GM18507 (cell line): Measurements from ENCODE around the gene DSCAML1.

ENCODE experiments used
- DNase-seq: peaks from one replicate; pipeline ENCODE4 v3.0.0; 2011; ENCODE audit warnings: low read depth; ENCODE audit not compliant: insufficient read length; ENCODE audit errors: extremely low spot score
- FAIRE-seq: peaks from 2 replicates; lab custom pipeline; 2011; peaks lifted over from hg19 to GRCh38; lab: Jason Lieb, UNC

DSCAML1 gene

DNA sequence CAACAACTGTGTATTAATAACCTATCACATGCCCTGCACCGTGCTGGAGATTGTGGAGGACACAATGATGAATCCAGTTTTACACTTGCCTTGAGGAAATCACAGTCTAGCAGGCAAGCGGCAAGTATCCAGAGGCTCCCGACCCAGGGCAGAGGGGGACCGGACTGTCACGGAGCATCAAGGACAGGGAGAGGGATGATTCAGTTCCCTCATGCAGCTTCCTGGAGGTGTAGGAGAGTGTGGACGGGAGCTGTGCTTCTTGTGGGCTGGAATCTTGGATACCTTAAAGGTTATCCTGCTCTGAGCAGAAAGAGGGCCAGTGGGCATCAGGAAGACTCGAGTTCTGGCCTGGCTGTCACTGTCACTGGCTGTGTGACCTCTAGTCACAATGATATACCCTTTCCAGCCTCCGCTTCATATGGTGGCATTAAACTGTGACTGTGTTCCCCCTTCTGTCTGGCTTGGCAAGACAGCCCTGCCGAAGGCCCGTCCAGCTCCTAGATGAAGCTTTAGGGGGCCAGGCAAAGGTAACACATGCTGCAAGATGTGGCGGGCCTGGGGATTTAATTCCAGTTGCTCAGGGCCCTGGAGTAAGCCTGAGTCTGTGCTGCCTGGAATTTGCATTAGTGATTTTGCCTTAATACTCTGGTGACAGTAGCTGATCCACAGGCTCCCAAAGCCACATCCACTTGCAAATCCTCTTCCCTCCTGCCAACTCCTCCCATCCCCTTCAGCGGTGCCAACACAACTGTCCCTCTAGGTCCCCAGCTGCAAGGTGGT is 162.8 kb downstream of the DSCAML1 start:
- DNase-seq (no peak), FAIRE-seq (no peak)

DNA sequence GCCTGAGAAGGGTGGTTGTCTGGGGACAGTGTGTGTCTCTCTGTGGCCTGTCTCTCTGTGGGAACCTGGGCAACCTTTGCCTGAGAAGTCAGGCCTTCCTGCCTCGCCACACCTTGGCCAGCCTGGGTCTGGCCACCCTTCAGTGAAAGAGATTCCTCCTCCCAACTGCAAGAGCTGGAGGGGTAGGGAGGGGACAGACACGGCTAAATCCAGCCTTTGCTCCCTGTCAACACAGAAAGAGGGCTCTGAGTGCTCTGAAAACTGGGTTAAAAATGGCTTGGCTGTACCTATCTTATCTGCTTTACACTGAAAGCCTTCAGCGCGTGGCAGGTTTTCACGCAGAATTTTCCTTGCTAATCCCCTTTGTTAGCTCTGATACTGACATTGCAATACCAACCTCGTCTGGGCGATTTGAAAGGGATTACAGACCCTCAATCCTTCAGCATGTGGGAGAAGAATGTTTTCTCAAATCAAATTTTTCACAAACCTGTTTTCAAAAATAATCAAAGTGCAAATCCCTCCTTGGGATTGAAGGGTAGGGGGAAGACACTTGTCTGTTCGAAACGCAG is 163.7 kb downstream of the DSCAML1 start:
- FAIRE-seq (no peak), DNase-seq (no peak)

- FAIRE-seq (no peak), DNase-seq (no peak)
These were observed 164.7 kb downstream of the DSCAML1 start for GRCh38 chr11:117632306-117632705.

DNA sequence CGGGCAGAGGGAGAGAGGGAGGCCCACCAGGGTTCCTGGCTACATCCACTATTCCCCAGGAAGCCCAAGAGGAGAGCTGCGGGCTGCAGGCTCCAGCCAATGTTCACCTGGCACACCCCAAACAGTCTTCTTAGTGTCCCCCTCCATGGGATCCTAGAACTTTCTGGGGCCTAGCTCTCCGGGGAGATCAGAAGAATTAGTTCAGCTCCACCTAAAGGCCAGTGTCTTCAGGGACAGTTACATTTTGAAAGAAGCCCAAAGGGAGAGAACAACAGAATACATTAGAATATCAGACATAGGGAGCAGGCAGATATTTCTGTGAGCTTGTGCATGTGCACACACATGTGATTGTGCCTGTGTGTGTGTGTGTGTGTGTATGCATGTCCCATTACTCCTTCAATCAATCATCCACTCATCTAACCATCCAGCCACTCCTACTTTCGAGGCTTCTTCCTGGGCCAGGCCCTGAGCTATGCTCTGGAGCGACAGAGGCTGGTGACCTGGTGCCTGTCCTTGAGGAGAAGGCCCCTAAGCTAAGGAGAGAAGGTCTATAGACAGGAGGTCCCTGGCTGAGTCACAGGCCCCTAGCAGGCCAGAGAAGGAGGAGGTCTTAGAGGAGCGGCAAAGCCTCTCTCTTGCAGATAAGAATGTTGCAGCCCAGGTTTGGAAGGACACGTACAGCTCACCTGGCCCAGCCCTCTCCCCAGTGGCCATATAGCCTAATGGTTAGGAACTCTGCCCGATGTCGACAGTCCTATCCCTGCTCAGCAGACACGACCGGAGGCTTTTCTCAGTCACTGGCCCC is 165.5 kb downstream of the DSCAML1 start:
- no peak for DNase-seq
- no peak for FAIRE-seq

GRCh38 chr11:117629891-117630538 is 167.0 kb downstream of the DSCAML1 start:
- no peak for FAIRE-seq
- DNase-seq: no peak

DNA sequence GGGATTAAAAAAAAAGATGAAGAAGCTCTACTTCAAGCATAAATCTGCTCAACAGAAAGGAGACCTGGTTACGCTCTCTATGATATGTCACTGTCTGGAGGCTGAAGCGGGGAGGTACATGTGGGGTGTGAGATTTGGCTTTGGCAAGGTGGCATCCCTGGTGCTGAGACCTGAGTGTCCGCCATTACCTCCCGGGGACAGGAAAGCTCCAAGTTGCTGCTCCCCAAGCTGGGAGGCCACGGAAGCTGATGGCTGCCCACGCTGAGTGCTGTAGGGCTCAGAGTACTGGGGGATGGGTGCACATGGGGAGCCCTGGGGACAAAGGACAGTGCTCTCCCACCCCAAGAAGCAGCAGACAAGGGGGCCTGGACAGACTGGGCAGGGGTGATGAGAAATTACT is 167.9 kb downstream of the DSCAML1 start:
- DNase-seq: no peak
- no peak for FAIRE-seq

DNA sequence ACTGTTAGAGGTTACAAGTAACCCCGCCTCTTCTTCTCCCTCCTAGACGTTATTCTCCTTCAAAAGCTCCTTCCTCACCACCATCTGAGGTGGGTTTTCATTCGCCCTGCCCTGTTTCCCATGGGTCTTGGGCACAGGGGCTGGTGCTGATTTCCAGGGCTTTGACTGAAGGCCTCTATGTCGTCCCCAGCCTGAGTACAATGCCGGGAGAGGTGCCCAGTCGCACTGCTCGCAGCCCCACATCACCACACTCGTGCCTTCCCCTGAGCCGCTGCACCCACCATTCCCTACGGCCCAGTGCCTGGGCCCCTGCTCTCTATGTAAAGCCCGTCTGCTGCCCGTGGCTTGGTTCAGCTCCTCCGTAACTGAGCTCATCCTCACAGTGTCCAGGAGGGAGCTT is 169.8 kb downstream of the DSCAML1 start:
- DNase-seq: no peak
- no peak for FAIRE-seq

GRCh38 chr11:117626576-117626975 is 170.4 kb downstream of the DSCAML1 start:
- no peak for DNase-seq
- FAIRE-seq: no peak

DNA sequence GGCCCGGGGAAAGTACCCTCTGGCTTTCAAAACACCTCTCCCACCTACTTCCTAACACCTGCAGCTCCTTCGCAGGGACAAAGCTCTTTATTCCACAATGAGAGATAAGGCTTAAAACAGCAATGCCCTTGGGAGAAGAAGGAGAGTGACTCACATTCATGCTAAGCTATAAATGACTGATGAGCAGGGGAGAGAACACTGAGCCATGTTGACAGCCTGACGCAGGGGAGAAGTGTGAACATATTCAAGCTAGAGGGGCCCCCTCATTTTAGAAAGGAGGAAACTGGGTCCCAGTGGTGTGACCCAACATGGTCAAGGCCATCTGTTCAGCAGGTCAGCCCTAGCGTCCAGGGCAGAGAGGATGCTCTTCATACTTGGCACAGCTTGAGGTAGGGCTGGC is 171.8 kb downstream of the DSCAML1 start:
- DNase-seq (no peak), FAIRE-seq (no peak)

GRCh38 chr11:117623831-117624271 is 173.2 kb downstream of the DSCAML1 start:
- DNase-seq (no peak), FAIRE-seq (no peak)

- FAIRE-seq (no peak), DNase-seq (no peak)
These were observed 175.8 kb downstream of the DSCAML1 start for GRCh38 chr11:117621226-117621625.

DNA sequence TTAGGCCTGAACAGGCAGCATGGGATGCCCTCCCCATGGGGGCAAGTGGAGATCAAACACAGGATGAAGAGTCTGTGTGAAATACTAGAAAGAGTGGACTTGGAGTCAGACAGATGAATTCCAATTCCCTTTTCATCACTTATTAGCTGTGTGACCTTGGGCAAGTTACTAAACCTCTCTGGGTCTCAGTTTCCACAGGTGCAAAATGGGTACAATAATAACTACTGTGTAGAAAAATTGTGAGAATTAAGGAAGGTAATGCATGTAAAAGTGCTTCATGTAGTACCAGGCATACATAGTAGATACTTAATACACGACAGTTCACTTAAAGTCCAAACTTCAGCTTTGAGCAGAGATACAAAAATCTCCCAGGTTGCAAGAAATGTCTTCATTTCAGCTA is 176.4 kb downstream of the DSCAML1 start:
- FAIRE-seq: no peak
- DNase-seq: no peak

GRCh38 chr11:117620086-117620485 is 176.9 kb downstream of the DSCAML1 start:
- DNase-seq: no peak
- FAIRE-seq: no peak

GRCh38 chr11:117619661-117620060 is 177.4 kb downstream of the DSCAML1 start:
- FAIRE-seq (no peak), DNase-seq (no peak)

DNA sequence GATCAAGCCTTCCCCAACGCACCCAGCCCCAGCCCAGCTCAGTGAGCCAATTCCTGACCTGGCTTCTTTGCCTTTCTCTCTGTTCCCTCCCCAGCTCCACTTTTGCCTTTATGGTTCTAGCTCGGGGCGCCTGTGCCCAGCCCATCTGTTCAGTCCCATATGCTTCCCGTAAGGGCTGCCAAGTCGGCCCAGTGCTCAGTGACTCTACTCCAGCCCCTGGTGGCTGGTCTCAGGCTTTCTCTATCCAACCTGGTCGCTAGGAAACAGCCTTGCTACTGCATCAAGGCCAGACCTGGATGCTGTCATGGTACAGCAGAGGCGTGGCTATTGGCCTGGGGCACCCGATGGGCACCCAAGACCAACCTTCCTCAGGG is 178.0 kb downstream of the DSCAML1 start:
- FAIRE-seq (no peak), DNase-seq (no peak)

GRCh38 chr11:117618302-117618981 is 178.6 kb downstream of the DSCAML1 start:
- no peak for FAIRE-seq

DNA sequence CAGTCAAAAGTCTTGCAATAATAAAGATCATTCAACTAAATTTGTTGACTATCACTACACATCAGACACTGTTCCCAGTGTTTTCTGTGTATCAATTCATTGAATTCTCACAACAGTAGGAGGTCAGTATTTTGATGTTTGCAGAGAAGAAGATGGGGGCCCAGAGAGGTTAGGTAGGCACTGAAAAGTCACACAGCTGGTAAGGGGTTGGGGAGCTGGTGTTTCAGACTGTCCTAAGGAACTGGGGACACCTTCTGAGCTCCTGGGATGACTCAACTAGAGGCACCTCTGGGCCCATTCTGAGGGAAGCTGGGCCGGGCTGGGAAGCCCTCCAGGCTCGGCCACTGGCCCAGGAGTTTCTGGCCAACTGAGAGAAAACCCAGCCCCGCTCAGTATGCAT is 180.0 kb downstream of the DSCAML1 start:
- DNase-seq (no peak), FAIRE-seq (no peak)

More at GRCh38 chr11:117618302-117618981, 178.6 kb downstream of the DSCAML1 start:
- DNase-seq: no peak

GRCh38 chr11:117614728-117615127 is 182.3 kb downstream of the DSCAML1 start:
- FAIRE-seq (no peak), DNase-seq (no peak)

- no peak for FAIRE-seq
These were observed 183.5 kb downstream of the DSCAML1 start for GRCh38 chr11:117613521-117613920.

GRCh38 chr11:117612177-117612576 is 184.8 kb downstream of the DSCAML1 start:
- DNase-seq: no peak
- FAIRE-seq: no peak

More at GRCh38 chr11:117613521-117613920, 183.5 kb downstream of the DSCAML1 start:
- no peak for DNase-seq
